Right kidney (tissue), 1 donor: Measurements from ENCODE around the gene MBD4.
"Not testable (repeated sequence)": the region's sequence is repeated elsewhere in the genome, so short reads cannot be mapped to it uniquely, and the experiment has no call there.

Source experiments
- DNase-seq: peaks from one replicate; pipeline ENCODE4 v3.0.0-alpha.2; 2016

MBD4 gene

GRCh38 chr3:129432036-129432435, 7.7 kb downstream of the MBD4 start:
- DNase-seq, result no peak

DNA sequence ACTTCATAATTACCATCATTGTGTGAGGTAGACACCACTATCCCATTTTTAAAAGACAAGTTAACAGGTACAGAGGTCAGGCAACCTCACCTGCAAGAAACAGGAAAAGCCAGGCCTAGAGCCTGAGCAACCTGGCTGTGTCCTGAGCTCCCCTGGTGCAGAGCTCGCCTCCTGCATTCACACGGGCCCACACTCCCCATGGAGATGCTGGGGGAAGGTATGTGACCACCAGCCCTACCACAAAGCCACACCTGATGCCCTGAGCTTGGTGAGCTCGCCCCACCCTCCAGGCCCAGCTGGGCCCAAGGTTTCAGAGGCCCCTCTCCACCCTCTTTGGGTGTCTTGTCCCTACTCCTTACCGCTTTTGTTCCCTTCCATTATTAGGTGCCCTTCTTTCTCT, 10.1 kb downstream of the MBD4 start:
- no peak for DNase-seq

- no peak for DNase-seq
These were observed 10.7 kb downstream of the MBD4 start for GRCh38 chr3:129429080-129429451.

DNA sequence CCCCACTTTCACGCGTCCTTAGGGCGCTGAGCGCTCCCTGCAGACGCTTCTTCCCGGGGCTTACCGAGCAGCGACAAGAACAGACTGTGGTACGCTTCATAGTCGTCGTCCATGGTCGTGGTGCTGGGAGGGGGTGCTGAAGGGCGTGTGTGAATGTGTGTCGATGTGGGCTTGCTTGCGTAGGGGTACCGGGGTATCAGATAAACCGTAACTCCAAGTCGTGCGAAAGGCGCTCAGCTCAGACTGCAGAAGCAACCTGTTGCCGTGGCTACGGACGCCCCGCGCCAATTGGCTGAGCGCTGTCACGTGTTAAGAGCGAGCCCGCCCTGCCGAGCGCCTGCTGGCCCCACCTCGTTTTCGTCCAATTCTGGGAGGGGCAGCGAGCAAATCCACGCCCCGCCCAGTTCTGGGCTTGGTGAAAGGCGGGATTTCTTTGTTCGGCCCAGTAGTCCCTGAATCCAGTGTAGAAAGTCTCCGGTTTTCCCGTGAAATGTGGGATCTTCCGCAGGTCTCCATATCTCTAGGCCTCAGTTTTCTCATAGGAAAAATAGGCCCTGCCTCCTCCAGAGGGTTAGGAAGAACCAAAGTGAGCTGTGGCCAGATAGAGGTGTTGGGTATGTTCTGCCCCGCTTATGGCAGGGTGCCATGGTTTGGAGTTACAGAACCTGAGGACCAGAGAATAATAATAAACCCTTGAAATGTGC, 11.2 kb downstream of the MBD4 start, which contains the start of gene EFCAB12:
TSS of gene EFCAB12 (minus strand) at position 261 of the 704 bp plus-strand sequence. CDS start at position 113, 148 bp downstream.
- peak; percentile 86 for DNase-seq

- DNase-seq, result no peak
These were observed 11.8 kb downstream of the MBD4 start for GRCh38 chr3:129428007-129428375.

GRCh38 chr3:129425619-129426018, 14.1 kb downstream of the MBD4 start:
- no peak for DNase-seq

GRCh38 chr3:129425213-129425612, 14.5 kb downstream of the MBD4 start:
- DNase-seq, result no peak

GRCh38 chr3:129424185-129424841, 15.4 kb downstream of the MBD4 start:
- no peak for DNase-seq

- no peak for DNase-seq
These were observed 16.9 kb downstream of the MBD4 start for GRCh38 chr3:129422897-129423296.

GRCh38 chr3:129421988-129422745, 17.6 kb downstream of the MBD4 start:
- no peak for DNase-seq

- no peak for DNase-seq
These were observed 18.4 kb downstream of the MBD4 start for GRCh38 chr3:129421236-129421883.

GRCh38 chr3:129419476-129419875, 20.3 kb downstream of the MBD4 start:
- no peak for DNase-seq

DNA sequence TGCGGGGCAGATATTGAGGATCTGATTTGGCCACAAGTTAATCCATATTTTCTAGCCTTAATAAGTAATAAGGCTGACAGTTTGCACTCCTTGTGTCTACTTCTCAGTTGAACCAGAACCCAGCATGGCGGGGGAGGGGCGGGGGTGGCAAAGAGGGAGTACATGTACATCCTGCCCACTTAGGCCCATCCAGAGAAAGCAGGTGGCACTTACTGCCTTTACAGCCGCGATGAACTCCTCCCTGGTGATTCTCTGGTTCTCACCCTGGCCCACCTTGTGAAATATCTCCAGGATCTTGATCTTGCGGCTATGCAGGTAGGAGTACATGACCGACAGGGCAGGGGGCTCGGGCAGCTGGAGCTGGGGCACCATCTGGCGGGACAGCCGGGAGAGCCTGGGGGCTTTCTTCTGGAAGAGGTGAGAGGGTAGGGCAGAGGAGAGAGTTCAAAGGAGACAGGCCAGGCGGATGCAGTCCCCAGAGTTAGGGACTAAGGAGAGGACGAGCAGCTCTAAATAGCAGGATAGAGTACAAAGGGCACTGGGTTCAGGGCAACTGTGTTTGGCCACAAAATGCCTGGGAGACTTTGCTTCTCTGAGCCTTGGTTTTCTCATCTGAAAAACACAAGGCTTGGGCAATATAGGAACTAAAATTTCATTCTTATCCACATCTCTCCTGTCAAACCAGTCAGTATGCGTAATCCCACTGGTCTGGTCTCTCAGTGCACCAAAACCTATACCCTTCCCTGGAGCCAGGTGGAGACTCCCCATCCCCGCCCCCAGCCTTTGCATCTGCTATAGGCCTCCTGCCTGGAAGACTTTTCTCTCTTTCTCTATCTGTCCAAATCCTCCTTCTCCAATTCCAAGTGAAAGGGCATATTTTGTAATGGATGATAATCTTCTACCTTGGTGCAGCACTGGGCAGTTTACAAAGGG, 21.4 kb downstream of the MBD4 start:
- DNase-seq, result no peak

GRCh38 chr3:129417326-129417725, 22.4 kb downstream of the MBD4 start:
- no peak for DNase-seq

GRCh38 chr3:129416415-129416814, 23.3 kb downstream of the MBD4 start:
- no peak for DNase-seq

DNA sequence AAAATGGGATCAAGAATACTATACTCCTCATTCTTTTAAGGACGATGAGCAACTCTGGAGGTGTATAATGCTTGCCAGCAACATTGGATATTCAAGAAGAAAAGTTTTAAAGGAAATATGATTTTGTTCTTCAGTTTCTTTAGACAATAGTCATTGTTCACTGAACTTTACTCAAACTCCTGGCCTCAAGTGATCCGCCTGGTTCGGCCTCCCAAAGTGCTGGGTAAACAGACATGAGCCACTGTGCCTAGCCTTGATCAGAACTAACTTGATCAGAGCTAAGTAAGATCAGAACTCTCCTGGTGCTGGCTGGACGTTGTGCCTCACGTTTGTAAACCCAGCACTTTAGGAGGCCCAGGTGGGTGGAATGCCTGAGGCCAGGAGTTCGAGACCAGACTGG, 23.9 kb downstream of the MBD4 start:
- no peak for DNase-seq

DNA sequence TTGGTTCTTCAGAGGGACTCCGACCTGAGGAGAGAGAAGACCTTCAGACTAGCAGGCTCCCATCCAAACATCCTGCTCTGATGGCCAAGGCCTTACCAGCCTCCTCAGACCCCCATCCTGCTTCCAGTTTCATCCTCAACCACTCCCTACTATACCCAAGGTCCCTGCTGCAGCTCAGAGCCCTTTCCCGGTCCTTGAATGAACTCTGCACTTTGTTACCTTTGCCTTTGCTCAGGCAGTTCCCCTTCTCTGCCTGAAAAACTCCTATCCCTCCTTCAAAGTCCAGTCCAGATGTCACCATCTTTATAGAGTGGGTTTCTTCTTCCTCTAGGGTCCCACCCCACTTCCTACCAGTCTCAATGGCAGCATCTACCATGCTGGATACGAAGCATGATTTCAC, 24.4 kb downstream of the MBD4 start:
- DNase-seq, result no peak

DNA sequence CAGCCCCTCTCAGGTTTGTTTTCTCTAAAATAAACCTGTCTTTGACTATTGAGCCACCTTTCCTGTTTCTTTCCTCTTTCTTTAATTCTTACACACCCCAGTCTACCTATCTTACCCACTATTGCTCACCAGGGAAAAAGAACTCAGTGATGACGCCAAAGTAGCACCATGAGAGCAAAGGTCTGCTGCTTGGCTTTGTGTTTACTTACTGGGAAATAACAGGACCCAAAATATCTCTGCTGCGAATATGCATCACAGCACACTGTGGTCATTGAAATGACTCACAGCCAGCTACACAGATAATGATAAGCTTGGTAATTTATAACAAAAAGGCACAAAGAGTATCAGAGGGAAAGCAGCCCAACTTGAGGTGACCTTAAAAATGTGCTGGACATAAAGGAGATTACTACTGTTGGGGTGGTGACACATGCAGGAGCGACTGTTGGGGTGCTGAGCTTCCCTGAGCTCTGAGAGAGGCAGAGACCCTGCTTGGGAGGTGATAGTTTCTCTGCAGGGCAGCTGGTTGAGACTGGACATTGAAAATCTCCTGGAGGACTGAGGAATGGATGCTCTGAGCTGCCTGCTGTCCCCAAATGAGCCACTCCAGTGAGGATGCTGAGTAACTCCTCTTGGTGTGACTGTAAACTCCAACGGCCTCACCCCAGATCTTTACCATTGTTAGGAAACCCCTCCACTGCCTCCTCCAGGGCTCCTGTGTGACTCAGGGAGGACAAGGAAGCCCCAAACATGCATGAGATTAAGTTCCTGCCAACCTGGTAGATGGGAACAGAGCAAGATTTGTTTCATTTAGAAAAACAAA, 25.9 kb downstream of the MBD4 start:
- no peak for DNase-seq

DNA sequence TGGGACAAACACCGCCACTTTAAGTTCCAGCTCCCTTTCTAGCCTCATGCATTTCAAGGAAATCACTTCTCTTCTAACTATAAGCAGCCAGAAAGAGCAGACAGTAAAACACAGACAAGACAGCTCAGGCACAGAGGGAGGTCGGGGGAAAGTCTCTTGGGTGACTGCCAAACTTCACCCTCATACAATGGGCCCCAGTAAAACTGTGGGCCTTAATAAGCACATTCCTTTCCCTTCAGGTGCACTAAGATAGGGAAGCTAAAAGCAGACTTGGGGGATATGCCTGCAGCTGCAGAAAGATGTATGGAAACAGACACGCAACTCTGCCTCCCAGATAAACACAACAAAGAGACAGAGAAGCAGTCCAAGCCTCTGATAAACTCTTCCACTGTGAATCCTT, 26.5 kb downstream of the MBD4 start:
- DNase-seq, result not testable (repeated sequence)

- no peak for DNase-seq
These were observed 27.1 kb downstream of the MBD4 start for GRCh38 chr3:129412542-129413198.
